HCT116 (cell line): ENCODE measurements around the gene POC1B.

ENCODE experiments used
- CTCF ChIP-seq, 3 experiments: fragments of 200-600 bp in 1 of 3; sonication (generic) in 1 of 3; IDR thresholded peaks in 2 of 3; conservative IDR thresholded peaks in 1 of 3; 2 replicates each; pipeline ENCODE4 v1.5.1; 2012 to 2017; ENCODE audit warnings: low read depth in 2 of 3, low read length in 2 of 3, antibody characterized with exemption in 1 of 3, borderline replicate concordance in 1 of 3, control low read depth in 1 of 3, mild to moderate bottlenecking in 1 of 3, mixed read lengths in 1 of 3, mixed run types in 1 of 3, moderate library complexity in 1 of 3; ENCODE audit not compliant: insufficient read depth in 1 of 3
- EZH2 ChIP-seq: fragments of 200-600 bp; sonication (generic); IDR thresholded peaks from 2 replicates; pipeline ENCODE4 v1.6.1; 2017; ENCODE audit warnings: antibody characterized with exemption, mixed run types
- FOSL1 ChIP-seq: IDR thresholded peaks from 2 replicates; pipeline ENCODE4 v1.6.1; 2012; ENCODE audit warnings: low read depth
- POLR2A ChIP-seq: IDR thresholded peaks from 2 replicates; pipeline ENCODE4 v1.7.0; 2011; ENCODE audit warnings: borderline replicate concordance; ENCODE audit not compliant: insufficient read depth, insufficient read length; ENCODE audit errors: extremely low read depth
- POLR2AphosphoS5 ChIP-seq: IDR thresholded peaks from 2 replicates; pipeline ENCODE4 v1.6.1; 2011; ENCODE audit warnings: mild to moderate bottlenecking, low read depth, low read length, moderate library complexity
- REST ChIP-seq: IDR thresholded peaks from 2 replicates; pipeline ENCODE4 v1.6.1; 2012; ENCODE audit warnings: low read depth
- YY1 ChIP-seq: IDR thresholded peaks from 2 replicates; pipeline ENCODE4 v1.6.1; 2011; ENCODE audit warnings: low read length, low read depth, moderate library complexity, mild to moderate bottlenecking; ENCODE audit not compliant: insufficient replicate concordance; ENCODE audit errors: extremely low read depth

GRCh38 chr12:89429528-89429927, 96.3 kb downstream of the POC1B start:
- TF ChIP-seq EZH2 (no peak), CTCF (IDR thresholded peaks at IDR 0.05 in 2 of 3, conservative IDR thresholded peaks at IDR 0.05 in 1 of 3; ENCODE audit: borderline replicate concordance in 1 of 3, insufficient read depth in 1 of 3, low read depth in 2 of 3, low read length in 2 of 3) (no peak), FOSL1 (no peak), POLR2A (no peak), REST (no peak), YY1 (no peak), POLR2AphosphoS5 (no peak)
